ENCODE measurements around the gene KRTAP16-1.

Gene KRTAP16-1

GRCh38 chr17:41328207-41328606, 19.1 kb upstream of the KRTAP16-1 start:
- no peak for DNase-seq

- DNase-seq, result no peak
These were observed 18.5 kb upstream of the KRTAP16-1 start for GRCh38 chr17:41327411-41328120.

- no peak for DNase-seq
These were observed 17.4 kb upstream of the KRTAP16-1 start for GRCh38 chr17:41326173-41327145.

GRCh38 chr17:41325611-41326010, 16.5 kb upstream of the KRTAP16-1 start:
- DNase-seq, result no peak

GRCh38 chr17:41325126-41325525, 16.0 kb upstream of the KRTAP16-1 start:
- DNase-seq, result no peak

- DNase-seq, result no peak
These were observed 15.3 kb upstream of the KRTAP16-1 start for GRCh38 chr17:41324180-41325075.

- DNase-seq, result no peak
These were observed 14.1 kb upstream of the KRTAP16-1 start for GRCh38 chr17:41322903-41323895.

- peak; percentile 44 for DNase-seq
These were observed 13.2 kb upstream of the KRTAP16-1 start for GRCh38 chr17:41322094-41322902.

GRCh38 chr17:41318231-41318630, 9.1 kb upstream of the KRTAP16-1 start:
- no peak for DNase-seq

GRCh38 chr17:41315814-41316445, 6.8 kb upstream of the KRTAP16-1 start:
- no peak for DNase-seq

GRCh38 chr17:41315204-41315794, 6.2 kb upstream of the KRTAP16-1 start, which contains the start of gene KRTAP17-1:
TSS of gene KRTAP17-1 (minus strand) at chr17:41315710. CDS start at chr17:41315650, 60 bp downstream.
- DNase-seq, result no peak

GRCh38 chr17:41311111-41311510, 2.0 kb upstream of the KRTAP16-1 start:
- no peak for DNase-seq

GRCh38 chr17:41308251-41308917, 725 bp downstream of the KRTAP16-1 start:
- DNase-seq, result peak; percentile 88

GRCh38 chr17:41307647-41308046, 1.5 kb downstream of the KRTAP16-1 start:
- DNase-seq, result no peak

- DNase-seq, result no peak
These were observed 5.0 kb downstream of the KRTAP16-1 start for GRCh38 chr17:41304091-41304490.

- no peak for DNase-seq
These were observed 6.1 kb downstream of the KRTAP16-1 start for GRCh38 chr17:41302981-41303380.

- no peak for DNase-seq
These were observed 6.9 kb downstream of the KRTAP16-1 start, which contains the start of gene KRTAP29-1 for GRCh38 chr17:41301916-41302901. TSS of gene KRTAP29-1 (minus strand) at chr17:41302851. CDS start at chr17:41302851, 0 bp downstream.

Measured in activated CD4-positive, alpha-beta T cell treated with anti-CD3 and anti-CD28 coated beads, Interleukin-10, Interleukin-2, amounts not matched to agents 100 ng/mL and 50 ng/mL, durations not matched to agents 16 hours and 8 hours (primary cell).